Inflammatory macrophage (primary cell): Measurements from ENCODE around the gene TBC1D14.
"Not testable (repeated sequence)": the region's sequence is repeated elsewhere in the genome, so short reads cannot be mapped to it uniquely, and the experiment has no call there.

ENCODE experiments used
- DNase-seq, 2 donors: peaks; one replicate each; pipeline ENCODE4 v3.0.0-alpha.2; 2020 to 2022

The TBC1D14 gene

DNA sequence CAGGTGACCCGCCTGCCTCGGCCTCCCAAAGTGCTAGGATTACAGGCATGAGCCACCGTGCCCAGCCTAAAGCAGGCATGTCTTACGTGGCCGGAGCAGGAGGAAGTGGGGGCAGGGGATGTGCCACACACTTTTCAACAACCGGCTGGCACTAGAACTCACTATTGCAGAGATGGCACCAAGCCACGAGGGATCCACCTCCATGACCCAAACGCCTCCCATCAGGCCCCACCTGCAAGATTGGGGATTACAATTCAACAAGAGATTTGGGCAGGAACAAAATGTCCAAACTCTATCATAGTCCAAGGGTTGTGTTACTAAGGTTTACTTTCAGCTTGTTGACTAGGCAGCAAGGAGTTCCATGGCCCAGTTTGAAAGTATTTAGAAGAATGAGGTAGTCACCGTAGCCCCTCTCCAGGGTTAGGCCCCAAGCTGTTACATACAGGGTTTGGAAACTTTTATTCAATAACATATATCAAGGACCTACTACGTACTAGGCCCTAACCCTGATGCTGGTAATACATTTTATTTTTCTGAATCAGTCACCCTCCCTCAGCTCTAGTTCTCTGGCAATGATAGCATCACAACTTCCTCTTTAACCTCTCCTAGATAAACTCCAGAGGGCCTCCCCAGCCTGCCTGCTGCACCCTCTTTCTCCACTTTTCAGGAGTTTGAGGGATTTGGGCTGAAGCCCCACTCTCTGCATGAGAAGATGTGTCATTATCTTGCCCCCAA is 18.0 kb upstream of the TBC1D14 start:
- peak; percentile 43 to 47 for DNase-seq

DNA sequence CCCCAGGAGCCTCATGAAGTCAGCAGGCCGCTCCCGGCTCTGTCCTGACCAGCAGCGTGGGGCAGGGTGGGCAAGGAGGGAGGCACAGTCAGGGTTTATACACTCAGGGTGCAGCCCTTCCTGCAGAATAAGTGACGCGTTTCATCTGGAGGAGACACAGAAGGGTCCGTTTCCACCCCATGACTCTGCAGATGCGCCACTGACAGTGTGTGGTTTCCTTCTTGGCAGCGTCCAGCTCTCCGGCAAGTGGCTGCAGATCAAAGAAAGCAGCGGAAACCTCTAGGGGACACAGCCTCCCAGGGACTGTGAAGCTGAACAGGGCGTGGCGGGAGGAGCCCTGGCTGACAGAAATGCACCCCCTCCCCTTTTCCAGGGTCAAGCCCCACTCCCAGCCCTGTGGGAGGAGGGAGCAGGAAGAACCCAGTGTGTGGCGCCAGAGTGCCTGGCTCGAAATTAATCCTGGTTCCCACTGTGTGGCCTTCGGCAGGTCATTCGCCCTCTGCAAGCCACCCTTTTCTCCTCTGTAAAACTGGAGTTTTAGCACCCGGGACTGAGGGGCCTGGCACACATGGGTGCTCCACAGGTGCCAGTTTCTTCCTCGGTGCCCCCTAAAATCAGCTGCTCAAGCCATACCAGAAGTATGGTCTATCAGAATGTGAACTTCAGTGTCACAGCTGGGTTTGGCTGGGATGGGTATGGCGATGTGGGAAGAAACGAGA is 17.3 kb upstream of the TBC1D14 start:
- DNase-seq, result peak; percentile 42 to 48

DNA sequence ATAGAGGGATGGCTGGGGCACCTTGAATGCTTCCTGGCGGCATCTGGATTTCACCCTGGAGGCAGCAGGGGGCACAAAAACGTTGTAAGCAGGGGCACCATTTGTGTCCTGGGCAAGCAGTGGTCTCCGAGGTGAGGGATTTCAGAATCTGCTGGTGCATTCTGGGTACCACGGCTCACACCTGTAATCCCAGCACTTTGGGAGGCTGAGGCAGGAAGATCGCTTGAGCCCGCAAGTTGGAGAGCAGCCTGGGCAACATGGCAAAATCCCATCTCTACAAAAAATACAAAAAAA is 16.8 kb upstream of the TBC1D14 start:
- DNase-seq, result no peak

DNA sequence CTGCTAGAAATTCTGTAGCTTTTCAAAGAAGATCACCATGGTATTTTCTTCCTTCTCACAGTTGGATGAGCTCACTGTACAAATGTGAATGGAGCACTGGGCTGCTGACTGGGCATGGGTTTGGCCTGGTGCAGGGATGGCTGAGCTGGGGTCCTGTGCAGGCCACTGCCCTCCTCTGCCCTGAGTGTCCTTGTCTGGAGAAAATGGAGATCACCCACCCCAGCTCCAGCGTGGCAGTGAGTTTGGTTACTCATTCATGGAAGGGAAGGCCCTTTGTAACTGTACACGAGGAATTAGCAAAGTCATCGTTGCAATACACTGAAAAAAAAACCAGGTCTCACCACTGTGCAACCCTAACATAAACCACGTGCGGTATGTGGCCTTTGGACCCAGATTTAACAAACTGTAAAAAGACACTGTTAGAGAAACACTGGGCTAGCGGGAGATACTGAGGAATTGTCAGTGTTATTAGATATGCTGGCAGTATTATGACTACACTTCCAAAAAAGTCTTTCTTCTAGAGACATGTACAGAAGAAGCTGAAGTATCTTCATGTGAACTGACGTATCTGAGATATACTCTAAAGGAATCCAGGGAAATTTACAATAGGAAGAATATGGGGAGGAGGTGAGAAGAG is 16.1 kb upstream of the TBC1D14 start:
- peak; percentile 77 to 83 for DNase-seq

DNA sequence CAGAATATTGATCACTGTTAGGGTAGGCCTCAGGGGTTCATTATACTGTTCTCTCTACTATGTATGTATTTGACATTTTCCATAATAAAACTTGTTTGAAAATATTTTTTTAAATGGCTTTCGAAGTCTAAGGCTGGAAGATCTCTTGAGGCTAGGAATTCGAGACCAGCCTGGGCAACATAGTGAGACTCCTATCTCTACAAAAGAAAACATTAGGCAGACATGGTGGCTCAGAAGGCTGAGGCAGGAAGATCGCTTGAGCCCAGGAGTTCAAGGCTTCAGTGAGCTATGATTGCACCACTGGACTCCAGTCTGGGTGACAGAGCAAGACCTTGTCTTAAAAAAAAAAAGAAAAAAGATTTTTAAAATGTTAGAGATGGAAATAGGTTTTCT is 15.5 kb upstream of the TBC1D14 start:
- no peak for DNase-seq

DNA sequence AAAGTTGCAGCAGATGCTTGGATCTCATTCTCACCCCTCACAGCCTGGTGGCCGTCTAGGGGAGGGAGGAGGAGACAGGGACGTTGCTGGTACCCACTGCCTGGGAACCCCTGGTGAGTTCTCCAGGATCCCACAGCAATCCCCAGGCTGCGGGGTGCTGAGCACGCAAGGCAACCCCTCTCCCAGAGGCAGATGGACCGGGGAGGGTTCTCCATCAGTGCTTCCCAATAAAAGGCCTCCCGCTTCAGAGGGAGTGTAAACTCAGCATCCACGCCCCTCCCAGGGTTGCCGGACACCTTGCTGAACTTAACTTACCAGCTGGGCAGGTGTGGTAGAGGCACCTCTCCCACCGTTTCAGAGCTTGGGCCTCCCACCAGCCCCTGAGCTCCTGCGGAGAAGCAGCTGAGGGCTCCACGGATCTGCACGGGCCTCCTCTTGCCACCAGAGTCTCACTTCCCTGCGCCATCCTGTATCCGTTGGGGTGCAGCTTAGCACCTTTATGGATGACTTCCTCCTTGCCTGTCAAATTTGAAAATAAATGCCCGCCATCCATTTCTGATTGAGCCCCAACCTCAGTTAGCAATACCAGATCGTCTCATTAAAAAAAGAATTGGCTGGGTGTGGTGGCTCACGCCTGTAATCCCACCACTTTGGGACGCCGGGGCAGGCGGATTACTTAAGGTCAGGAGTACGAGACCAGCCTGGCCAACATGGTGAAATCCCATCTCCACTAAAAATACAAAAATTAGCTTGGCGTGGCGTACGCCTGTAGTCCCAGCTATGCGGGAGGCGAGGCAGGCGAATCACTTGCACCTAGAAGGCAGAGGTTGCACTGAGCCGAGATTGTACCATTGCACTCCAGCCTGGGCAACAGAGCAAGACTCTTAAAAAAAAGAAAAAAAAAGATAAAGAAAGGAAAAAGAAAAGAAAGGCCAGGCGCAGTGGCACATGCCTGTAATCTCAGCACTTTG is 14.8 kb upstream of the TBC1D14 start:
- DNase-seq, result no peak

DNA sequence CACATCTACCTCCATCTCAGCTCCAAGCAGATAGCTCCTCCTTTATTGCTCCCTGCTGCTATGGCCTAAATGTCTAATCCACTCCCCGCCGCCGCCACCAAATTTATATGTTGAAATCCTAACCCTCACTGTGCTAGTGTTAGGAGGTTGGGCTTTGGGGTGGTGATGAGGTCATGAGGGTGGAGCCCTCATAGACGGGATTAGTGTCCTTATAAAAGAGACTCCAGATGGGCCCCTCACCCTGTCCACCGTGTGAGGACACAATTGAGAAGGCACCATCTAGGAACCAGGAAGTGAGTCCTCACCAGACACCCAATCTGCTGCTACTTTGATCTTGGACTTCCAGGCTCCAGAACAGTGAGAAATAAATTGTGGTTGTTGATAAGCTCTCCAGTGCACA is 13.6 kb upstream of the TBC1D14 start:
- no peak for DNase-seq

DNA sequence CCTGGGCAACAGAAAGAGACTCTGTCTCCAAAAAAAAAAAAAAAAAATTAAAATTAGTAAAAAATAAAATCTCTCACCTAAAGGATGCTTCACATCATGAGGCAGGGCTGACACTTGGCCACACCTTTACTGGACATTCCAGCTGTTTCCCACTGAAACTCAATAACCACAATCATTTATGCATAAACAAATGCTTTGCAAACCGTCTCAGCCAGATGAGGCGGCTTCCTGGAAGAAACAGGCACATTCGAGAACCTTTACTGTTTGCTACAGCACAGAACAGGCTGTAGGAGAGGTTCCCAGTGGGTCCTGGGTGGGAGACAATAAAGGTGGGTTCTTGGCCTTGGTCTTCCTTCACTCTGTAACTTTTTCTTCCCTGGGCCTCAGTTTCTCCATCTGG is 10.9 kb upstream of the TBC1D14 start:
- no peak for DNase-seq

DNA sequence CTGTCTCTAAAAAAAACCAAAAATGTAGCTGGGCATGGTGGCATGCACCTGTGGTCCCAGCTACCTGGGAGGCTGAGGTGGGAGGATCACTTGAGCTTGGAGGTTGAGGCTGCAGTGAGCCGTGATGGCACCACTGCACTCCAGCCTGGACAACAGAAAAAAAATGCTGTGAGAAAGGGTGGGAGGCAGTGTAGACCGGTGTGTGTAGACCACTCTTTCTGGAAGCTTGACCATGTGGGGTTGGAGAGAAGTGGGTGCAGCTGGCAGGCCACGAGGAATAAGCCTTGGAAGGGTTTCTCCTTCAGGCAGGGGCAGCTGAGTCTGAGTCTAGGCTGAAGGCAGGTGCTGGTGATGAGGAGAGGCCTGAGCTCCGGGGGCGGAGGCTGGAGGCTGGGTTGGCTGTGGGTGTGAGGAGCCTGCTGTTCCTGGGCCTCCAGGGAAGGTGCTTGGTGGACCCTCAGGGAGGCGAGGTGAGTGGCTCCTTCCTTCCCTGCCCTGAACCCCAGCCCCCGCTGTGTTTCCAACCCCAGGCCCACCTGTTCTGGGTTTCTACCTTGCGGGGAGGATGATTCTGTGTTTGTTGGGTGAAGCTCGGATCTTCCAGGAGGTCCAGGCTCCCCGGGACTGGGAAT is 9.3 kb upstream of the TBC1D14 start:
- DNase-seq, result no peak

DNA sequence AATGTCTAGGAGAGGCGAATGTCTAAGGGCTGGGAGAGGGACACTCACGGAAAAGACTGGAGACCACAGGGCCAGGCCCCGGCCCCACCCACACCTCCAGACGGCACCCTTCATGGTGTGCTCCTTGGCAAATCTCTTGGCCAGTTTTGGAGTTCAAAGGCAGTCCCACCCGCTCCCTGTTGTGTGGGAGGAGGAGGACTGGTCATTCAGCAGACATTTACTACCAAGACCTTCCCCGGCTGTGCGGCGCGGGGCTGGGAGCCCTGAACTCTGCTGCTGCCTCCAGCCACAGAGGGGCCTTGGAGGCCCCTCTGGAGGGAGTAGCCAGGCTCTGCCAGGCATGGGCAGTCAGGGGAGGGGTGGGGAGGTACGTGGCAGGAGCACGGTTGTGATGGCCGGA is 8.7 kb upstream of the TBC1D14 start:
- no peak for DNase-seq

DNA sequence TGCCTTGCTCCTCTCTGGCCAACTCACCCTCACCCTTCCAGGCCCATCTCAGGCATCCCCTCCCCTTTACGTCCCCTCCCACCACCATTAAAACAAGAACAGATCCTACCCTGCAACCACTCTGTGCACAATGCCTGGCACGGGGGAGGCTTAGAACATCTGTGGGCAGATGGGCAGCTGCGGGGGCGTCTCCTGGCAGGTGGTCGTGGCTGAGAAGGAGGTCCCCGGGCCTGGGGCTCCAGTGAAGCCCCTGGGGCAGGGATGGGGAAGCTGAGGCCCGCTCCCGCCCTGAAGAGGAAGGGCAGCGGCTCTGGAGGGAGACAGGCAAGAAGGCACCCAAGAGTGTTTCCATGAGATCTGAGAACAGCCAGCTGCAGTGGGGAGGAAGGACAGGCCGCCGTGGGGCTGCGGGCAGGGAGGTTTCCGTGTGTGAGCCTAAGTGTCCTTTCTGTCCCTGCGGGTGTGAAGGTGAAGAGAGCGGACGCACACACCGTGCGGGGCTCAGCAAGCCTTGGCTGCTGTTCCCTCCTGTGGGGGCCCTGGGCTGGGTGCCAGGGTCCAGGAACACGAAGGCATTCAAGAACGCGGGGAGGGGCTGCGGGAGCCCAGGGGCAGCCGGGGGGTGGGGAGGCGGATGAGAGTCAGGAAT is 7.8 kb upstream of the TBC1D14 start:
- DNase-seq, result no peak

DNA sequence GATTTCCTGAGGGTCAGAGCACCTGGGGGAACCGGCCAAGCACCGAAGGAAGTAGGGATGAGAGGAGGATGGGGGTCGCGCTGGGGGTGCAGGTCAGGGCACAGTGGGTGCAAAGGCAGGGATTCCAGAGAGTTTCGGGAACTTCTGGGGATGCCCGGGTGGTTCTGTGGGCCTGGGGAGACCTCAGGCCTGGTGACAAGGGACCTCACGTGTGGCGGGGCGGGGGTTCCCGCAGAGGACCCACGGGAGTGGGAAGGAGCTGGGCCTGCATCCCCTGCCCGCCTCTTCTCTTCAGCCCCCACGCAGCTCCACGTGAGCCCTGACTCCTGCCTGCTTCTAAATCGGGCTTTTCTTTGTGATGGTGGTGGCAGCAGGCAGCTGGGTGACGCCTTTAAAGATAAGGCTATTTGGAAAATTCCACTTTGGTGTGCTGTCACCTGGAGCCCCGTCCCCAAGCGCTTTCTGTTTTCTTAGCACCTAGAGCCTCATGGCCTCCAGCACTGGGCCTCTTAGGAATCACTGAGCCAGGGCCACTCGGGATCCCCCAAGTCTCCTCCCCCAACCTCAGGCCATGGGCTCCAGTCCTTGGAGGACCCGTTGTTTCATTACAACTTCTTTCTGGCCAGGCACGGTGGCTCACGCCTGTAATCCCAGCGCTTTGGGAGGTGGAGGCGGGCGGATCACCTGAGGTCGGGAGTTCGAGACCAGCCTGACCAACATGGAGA is 7.1 kb upstream of the TBC1D14 start:
- no peak for DNase-seq

DNA sequence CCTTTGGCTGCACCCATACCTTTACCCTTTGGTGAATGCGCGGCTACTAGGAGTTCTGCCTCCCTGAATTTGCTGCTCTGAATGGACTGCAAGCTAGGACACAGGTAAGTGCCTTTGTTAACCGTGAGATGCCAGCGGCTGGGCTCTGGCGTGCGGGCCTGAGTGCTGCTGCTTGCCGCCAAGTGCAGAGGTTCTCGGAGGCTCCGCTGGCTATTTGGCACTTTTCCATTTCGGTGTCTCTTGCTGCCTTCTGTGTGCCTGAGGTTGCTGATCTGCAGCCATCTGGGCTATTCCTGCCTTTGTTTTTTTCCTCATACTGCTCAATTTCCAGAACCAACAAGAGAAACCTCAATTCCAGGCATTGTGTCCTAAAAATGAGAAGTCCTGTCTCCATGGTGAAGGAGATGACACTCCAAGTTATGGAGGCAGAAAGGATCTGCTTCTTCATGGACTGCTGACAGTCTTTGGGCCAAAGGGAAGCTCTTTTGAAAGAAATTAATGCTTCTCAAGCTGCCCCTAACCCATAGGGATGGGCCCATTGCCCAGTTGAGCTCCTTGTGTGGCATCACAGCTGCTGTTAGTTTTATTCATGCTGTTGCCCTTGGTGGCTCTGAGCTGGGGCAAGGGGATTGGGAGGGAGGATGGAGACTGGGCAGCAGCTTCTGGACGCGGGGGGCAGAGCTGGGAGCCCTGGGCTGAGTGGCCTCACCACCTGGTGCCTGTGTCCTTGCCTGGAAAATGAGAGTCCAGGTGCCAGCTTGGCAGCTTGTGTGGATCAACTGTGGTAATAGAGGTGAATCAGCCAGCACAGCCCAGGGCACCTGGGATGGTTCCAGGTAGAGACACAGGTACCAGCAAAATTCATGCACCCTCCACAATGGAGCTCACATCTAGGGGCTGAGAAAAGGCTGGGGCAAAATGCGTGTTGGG is 3.8 kb upstream of the TBC1D14 start:
- DNase-seq, result peak in 1 of 2 donors; percentile 28

DNA sequence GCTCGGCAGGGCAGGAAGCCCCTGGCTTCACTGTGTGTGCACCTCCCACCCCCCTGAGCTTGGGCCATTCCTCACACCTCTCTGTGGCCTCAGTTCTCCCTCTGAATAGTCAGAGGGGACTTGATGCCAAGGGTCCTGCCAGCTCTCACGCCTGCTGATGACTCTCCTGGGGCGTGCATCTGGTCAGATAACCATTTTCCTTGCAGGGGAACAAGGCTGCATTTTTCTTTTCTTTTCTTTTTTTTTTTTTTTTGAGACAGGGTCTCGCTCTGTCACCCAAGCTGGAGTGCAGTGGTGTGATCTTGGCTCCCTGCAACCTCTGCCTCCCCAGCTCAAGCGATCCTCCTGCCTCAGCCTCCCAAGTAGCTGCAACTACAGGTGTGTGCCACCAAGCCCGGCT is 3.1 kb upstream of the TBC1D14 start:
- not testable (repeated sequence) for DNase-seq

DNA sequence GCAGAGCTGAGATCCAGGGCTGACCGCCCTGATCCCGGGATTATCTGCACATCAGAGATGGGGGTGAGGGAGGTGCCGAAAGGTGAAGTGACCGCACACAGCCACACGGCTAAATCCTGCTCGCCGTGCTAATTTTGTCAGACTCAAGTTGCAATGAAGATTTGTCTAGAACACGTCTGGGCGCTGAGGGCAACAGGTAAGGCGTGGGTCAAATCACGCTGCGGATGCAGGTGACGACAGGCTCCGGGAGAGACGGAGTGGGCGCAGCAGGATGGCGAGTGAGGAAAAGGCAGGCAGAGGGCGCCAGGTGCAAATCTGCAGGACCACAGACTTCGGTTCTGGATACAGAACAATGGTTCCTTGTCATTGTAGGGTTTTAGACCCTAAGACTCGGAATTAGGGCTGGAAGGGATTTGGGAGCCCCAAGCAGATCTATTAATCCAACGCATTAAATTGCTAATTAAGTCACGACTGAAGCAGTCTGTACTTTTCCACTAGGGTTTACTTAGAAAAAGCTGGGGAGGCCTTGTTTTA is 1.9 kb upstream of the TBC1D14 start:
- no peak for DNase-seq

DNA sequence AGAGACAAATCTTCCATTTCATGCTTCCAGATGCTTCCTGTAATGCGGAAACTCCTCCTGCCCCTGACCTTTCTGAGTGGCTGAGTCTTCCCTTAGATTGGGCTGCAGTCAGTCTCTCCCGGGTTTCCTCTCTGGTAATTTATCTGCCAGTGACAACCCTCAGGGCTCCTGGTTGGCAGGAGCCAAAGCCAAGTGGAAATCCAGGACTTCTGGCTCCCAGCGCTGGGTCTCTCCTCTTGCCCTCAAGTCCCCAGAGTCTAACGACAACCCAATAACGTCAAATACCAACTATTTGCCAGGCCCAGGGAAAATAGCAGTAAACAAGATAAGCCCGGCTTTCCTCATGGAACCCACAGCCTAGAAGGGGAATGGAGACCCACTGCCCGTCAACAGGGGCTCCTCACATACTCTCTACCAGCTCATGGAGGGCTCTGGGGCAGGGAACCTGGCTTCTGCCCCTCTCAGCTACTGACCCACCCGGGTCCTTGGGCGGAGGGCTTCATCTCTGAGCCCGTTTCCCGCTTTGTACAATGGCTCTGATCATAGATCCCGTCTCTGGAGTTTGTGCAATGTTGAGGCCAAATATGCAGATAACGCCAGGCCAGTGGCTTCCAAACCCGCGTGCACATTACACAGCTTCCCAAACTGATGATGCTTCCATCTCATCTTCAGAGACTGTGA is 1.1 kb upstream of the TBC1D14 start:
- DNase-seq, result no peak

DNA sequence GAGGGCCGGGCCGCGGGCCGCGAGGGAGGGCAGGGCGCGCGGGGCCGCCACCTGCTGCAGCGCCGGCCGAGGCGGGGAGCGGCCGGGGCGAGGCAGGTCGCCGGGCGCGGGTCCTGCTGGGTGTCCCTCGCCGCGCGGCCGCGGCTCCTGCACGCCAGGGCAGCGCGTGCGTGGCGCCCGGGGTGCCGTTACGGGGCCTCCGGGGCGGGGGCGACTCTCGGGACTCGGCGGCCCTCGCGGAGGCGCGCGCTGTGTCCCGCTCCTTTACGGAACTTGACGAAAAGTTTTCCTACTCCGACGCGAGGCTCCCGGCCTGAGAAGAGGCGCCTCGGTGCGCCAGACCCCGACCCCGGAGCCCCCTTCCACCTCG is 329 bp downstream of the TBC1D14 start:
- peak; percentile 51 to 72 for DNase-seq

DNA sequence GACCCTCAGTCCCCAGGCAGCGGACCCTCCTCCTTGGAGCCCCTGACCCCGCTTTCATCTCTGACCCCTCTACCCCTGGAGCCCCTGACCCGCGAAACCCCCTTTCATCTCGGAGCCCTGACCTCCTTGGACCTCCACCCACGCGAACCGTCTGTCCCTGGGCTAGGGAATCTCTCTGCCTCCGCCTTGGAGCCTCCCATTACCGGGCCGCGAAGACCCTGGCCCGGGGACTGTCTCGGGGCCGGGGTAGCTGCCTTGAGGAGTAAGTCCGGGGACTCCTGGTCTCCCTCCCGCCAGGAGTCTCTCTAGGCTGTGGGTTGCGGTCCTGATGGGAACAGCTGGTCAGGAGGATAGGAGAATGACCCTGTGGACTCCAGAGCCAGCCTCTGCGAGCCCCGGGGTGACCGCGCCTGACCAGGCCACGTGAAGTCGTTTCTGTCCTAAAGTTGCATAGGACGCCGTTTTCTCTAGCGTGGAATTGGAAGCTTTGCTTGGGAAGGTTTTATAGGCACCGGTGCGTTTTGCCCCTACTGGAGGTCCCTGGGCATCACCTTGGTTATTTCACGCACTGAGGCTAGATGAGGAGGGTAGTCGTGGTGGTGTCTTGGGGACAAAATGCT is 824 bp downstream of the TBC1D14 start:
- peak; percentile 13 to 17 for DNase-seq
